DND-41 (cell line): ENCODE results near the gene ESYT3.

Source experiments
- CTCF ChIP-seq: IDR thresholded peaks from 2 replicates; pipeline ENCODE4 v1.5.1; 2012; ENCODE audit warnings: borderline replicate concordance, low read length, moderate library complexity, mild to moderate bottlenecking; ENCODE audit not compliant: poor library complexity, severe bottlenecking; ENCODE audit errors: extremely low read depth
- EZH2 ChIP-seq: IDR thresholded peaks from 3 replicates; pipeline ENCODE4 v1.6.1; 2012; ENCODE audit warnings: borderline replicate concordance, low read depth, mild to moderate bottlenecking, moderate library complexity, low read length, inconsistent platforms; ENCODE audit not compliant: severe bottlenecking

DNA sequence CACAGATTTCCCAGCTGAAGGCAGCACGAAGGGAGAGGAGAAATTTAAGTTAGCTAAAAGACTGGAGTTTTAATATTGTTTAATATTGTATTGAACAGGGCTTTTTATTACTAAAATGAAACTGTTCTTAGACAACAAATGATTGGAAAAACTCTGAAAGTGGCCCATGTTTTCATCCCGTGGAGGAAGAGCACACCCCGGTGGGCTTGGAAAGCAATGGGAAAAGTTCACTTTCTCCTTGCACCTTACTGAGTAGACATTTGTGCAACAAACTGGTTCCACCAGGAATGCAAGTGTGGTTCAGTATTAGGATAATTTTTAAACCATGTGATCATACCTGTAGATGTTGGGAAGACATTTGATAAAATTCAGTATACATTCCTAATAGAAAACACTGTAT lies 8.2 kb upstream of the ESYT3 start:
- TF ChIP-seq CTCF (peak; percentile 42), EZH2 (no peak)
